IPS-18a (cell line): ENCODE measurements around the gene KLF7.

Experiments used
- H3K27ac ChIP-seq: one replicate; pipeline ENCODE4 v1.5.1; 2013; ENCODE audit warnings: low read length
- H3K27me3 ChIP-seq: one replicate; pipeline ENCODE4 v1.6.1; 2013; ENCODE audit warnings: mild to moderate bottlenecking, low read length; ENCODE audit not compliant: control insufficient read depth, insufficient read depth
- H3K36me3 ChIP-seq: one replicate; pipeline ENCODE4 v1.6.1; 2013; ENCODE audit warnings: low read depth, low read length; ENCODE audit not compliant: control insufficient read depth
- H3K4me1 ChIP-seq: one replicate; pipeline ENCODE4 v1.6.1; 2013; ENCODE audit warnings: low read depth, low read length; ENCODE audit not compliant: control insufficient read depth
- H3K4me3 ChIP-seq: one replicate; pipeline ENCODE4 v1.5.1; 2013; ENCODE audit warnings: low read length
- H3K9ac ChIP-seq: one replicate; pipeline ENCODE4 v1.6.1; 2013; ENCODE audit warnings: mild to moderate bottlenecking, low read length, moderate library complexity
- H3K9me3 ChIP-seq: one replicate; pipeline ENCODE4 v1.6.1; 2013; ENCODE audit warnings: low read depth, low read length; ENCODE audit not compliant: control insufficient read depth

The KLF7 gene

DNA sequence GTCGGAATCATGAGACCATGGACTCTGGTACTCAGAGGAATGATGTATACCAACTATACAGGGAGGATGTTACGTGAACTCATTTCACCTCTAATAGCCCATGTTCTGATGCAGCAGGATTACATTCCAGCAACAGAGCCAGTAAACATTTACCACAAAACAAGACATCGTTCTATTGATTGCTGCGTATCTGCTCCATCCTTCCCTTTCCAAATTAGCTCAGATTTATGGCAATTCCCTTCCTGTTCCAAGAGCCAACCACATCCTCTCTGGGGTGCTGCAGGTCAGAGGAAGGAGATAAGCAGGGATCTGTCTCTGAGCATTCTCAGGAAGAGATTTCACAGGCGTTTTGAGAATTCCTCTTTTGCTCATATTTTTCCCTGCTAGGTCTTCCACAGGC lies 98.3 kb downstream of the KLF7 start:
- no peak overlapping the region for H3K27ac ChIP-seq
- no peaks in the 10 kb centered on the region for H3K36me3 ChIP-seq
- no peaks in the 10 kb centered on the region for H3K9me3 ChIP-seq

GRCh38 chr2:207066791-207067460 lies 98.8 kb downstream of the KLF7 start:
- H3K36me3 ChIP-seq, result no peaks in the 10 kb centered on the region
- no peaks in the 10 kb centered on the region for H3K9me3 ChIP-seq
- no peaks in the 10 kb centered on the region for H3K27me3 ChIP-seq
- H3K4me3 ChIP-seq, result no peak overlapping the region
- no peak overlapping the region for H3K9ac ChIP-seq
- peaks cover 4% of the 10 kb centered on the region for H3K4me1 ChIP-seq
- H3K27ac ChIP-seq, result no peak overlapping the region

More for the DNA sequence above, 98.3 kb downstream of the KLF7 start:
- Histone ChIP-seq H3K4me1 (peaks cover 4% of the 10 kb centered on the region), H3K27me3 (no peaks in the 10 kb centered on the region), H3K4me3 (no peak overlapping the region), H3K9ac (no peak overlapping the region)

- no peaks in the 10 kb centered on the region for H3K9me3 ChIP-seq
- H3K4me1 ChIP-seq, result peaks cover 4% of the 10 kb centered on the region
- H3K27me3 ChIP-seq, result no peaks in the 10 kb centered on the region
- H3K9ac ChIP-seq, result no peak overlapping the region
- H3K36me3 ChIP-seq, result no peaks in the 10 kb centered on the region
- H3K4me3 ChIP-seq, result no peak overlapping the region
- H3K27ac ChIP-seq, result no peak overlapping the region
Observed at GRCh38 chr2:207066166-207066565, 99.6 kb downstream of the KLF7 start.

GRCh38 chr2:207064128-207064690 lies 101.5 kb downstream of the KLF7 start:
- Histone ChIP-seq H3K27me3 (no peaks in the 10 kb centered on the region), H3K27ac (no peak overlapping the region), H3K4me1 (peaks cover 4% of the 10 kb centered on the region), H3K4me3 (no peak overlapping the region), H3K9ac (no peak overlapping the region), H3K9me3 (no peaks in the 10 kb centered on the region), H3K36me3 (no peaks in the 10 kb centered on the region)

DNA sequence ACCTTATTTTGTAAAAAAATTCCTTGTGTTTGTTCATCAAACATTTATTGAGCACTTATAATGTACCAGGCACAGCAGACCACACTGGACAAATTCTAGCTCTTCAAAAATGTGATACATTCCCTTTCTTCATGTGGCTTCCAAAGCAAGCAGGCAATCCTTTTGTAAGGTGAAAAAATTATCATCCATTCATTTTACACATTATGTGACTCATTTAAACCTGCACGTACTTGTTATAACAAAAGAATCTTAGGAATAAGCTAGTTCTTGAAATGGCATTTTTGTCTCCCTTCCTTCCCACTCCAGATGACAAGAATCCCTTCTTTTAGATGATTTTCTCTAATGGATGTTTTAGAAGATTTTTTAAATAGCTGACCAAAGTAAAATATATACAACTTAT lies 104.6 kb downstream of the KLF7 start:
- H3K36me3 ChIP-seq, result no peaks in the 10 kb centered on the region
- H3K9ac ChIP-seq, result no peak overlapping the region
- no peak overlapping the region for H3K4me3 ChIP-seq
- H3K4me1 ChIP-seq, result no peaks in the 10 kb centered on the region
- H3K27me3 ChIP-seq, result no peaks in the 10 kb centered on the region
- H3K27ac ChIP-seq, result no peak overlapping the region
- no peaks in the 10 kb centered on the region for H3K9me3 ChIP-seq

DNA sequence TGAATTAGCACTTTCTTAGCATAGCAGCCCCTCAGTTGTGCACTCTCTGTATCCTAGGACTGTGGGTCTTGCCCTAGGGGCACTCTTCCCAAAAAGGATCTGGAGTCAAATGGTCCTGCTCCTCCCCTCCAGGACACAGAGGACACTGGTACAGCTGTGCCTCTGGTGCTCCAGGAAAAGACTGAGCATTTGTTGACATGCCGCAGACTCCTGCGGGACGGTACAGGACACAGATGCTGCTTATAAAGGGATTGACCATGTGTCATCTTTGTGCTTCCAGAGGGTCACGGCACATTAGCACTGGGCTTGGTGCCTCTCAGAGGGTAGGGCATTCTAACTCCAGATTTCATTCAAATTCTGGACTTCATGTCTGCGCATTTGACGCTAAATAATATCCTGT lies 110.5 kb downstream of the KLF7 start:
- no peak overlapping the region for H3K27ac ChIP-seq
- H3K36me3 ChIP-seq, result no peaks in the 10 kb centered on the region
- no peaks in the 10 kb centered on the region for H3K9me3 ChIP-seq
- no peak overlapping the region for H3K9ac ChIP-seq
- no peaks in the 10 kb centered on the region for H3K27me3 ChIP-seq
- no peaks in the 10 kb centered on the region for H3K4me1 ChIP-seq
- H3K4me3 ChIP-seq, result no peak overlapping the region

DNA sequence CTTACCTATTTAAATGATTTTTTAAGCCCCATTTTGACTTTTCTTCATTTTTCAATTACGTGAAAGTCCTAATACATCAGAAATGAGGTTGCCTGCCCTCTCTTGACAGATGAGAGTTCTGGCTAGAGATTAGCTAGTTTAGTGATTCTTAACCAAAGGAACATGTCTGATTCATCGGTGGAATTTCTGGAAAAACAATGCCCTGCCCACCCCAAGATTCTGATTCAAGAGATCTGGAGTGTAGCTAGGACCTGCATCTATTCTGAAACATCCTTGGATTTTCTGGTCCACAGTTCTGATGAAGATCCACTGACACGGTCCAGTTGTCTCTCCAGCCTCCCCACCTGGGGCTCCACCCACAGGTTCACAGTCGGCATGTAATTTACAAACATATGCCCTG lies 111.2 kb downstream of the KLF7 start:
- Histone ChIP-seq H3K4me3 (no peak overlapping the region), H3K27ac (no peak overlapping the region), H3K9me3 (no peaks in the 10 kb centered on the region)

GRCh38 chr2:207051385-207051965 lies 114.3 kb downstream of the KLF7 start:
- Histone ChIP-seq H3K27me3 (no peaks in the 10 kb centered on the region), H3K4me3 (no peak overlapping the region), H3K9ac (no peak overlapping the region), H3K9me3 (no peaks in the 10 kb centered on the region), H3K36me3 (no peaks in the 10 kb centered on the region), H3K27ac (no peak overlapping the region), H3K4me1 (peaks cover 13% of the 10 kb centered on the region)

More for the DNA sequence above, 111.2 kb downstream of the KLF7 start:
- peaks cover 6% of the 10 kb centered on the region for H3K4me1 ChIP-seq
- H3K9ac ChIP-seq, result no peak overlapping the region
- no peaks in the 10 kb centered on the region for H3K27me3 ChIP-seq
- no peaks in the 10 kb centered on the region for H3K36me3 ChIP-seq

DNA sequence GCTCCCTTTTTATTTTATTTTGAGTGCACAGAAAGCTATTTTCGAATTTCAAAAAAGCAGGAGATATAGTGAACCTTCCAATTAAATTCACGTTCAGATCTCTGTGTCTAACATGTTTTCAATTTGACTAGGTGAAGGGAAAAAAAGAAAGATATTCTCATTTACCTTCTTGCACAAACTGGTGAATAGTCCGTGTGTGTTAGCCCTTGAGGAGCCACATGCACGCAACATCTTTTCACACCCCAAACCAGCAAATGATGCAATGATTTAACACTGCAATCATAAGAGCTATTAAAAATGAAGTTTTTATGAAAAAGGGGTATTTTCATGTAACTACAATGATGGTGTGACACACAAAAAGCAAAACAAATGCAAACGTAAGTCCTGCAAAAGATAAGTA lies 116.6 kb downstream of the KLF7 start:
- H3K4me1 ChIP-seq, result peaks cover 13% of the 10 kb centered on the region
- H3K9ac ChIP-seq, result no peak overlapping the region
- no peak overlapping the region for H3K4me3 ChIP-seq

GRCh38 chr2:207048416-207048815 lies 117.3 kb downstream of the KLF7 start:
- peaks cover 13% of the 10 kb centered on the region for H3K4me1 ChIP-seq
- H3K27me3 ChIP-seq, result no peaks in the 10 kb centered on the region

More for the DNA sequence above, 116.6 kb downstream of the KLF7 start:
- Histone ChIP-seq H3K36me3 (no peaks in the 10 kb centered on the region), H3K27me3 (no peaks in the 10 kb centered on the region), H3K27ac (no peak overlapping the region), H3K9me3 (no peaks in the 10 kb centered on the region)

DNA sequence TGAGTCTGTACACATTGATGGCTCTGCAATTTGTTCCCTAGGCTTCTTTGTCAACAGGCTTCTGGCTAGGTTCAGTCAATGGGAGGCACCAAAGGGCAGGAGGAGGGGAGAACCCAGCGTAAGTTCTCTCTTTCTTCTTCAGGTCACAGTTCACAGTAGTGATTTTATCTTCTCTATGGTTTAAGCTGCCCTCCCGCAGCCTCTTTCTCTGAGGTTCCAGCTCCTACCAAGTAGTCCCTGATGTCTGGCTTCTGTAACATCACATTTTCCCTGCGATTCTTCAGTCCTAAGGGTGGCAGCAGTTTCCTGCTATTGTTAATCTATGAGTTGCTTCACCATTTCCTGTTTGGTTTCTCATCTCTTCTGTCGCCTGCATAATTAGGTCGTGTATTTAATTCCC lies 119.0 kb downstream of the KLF7 start:
- Histone ChIP-seq H3K9ac (no peak overlapping the region), H3K4me1 (peaks cover 13% of the 10 kb centered on the region), H3K36me3 (no peaks in the 10 kb centered on the region), H3K27me3 (no peaks in the 10 kb centered on the region), H3K9me3 (no peaks in the 10 kb centered on the region), H3K27ac (no peak overlapping the region), H3K4me3 (no peak overlapping the region)

More at GRCh38 chr2:207048416-207048815, 117.3 kb downstream of the KLF7 start:
- no peak overlapping the region for H3K4me3 ChIP-seq
- no peak overlapping the region for H3K9ac ChIP-seq
- H3K27ac ChIP-seq, result no peak overlapping the region
- H3K36me3 ChIP-seq, result no peaks in the 10 kb centered on the region
- H3K9me3 ChIP-seq, result no peaks in the 10 kb centered on the region

- Histone ChIP-seq H3K27me3 (no peaks in the 10 kb centered on the region), H3K36me3 (no peaks in the 10 kb centered on the region), H3K4me3 (no peak overlapping the region), H3K9ac (no peak overlapping the region), H3K9me3 (no peaks in the 10 kb centered on the region), H3K27ac (no peak overlapping the region), H3K4me1 (peaks cover 19% of the 10 kb centered on the region)
Observed at GRCh38 chr2:207045531-207045930, 120.2 kb downstream of the KLF7 start.
